IMR-90 (cell line): ENCODE measurements around the gene ZNF609. TPM values are rescaled to one million over a fixed set of nuclear protein-coding genes. Genes with fewer than 3 reads are reported as not detected.

Experiments used
- ATAC-seq: fragments of 200-7000 bp; cut with Tn5 transposase; 2 replicates; pipeline ENCODE4 v1.9.1; 2020; ENCODE audit warnings: low read depth, mild to moderate bottlenecking, moderate library complexity
- BruUV-seq: library from RNA; stranded (reverse); fragments of 400-500 nt; replicated peaks from 2 replicates; lab custom pipeline; 2021; lab: Mats Ljungman, UMichigan
- CTCF ChIA-PET: fragments of 300-600 bp; formaldehyde crosslinking; extraction: SDS; loops from one replicate; lab custom pipeline; 2021; ENCODE audit warnings: antibody characterized with exemption; lab: Yijun Ruan, JAX
- POLR2A ChIA-PET: fragments of 300-600 bp; sonication (Branson Sonifier 250); formaldehyde crosslinking; loops from one replicate; lab custom pipeline; 2022; ENCODE audit warnings: antibody characterized with exemption; ENCODE audit not compliant: unreplicated experiment; lab: Charles Lee
- DNase-seq: peaks from one replicate; pipeline ENCODE4 v3.0.0; 2013
- H2AFZ ChIP-seq: replicated peaks from 2 replicates; pipeline ENCODE3; 2013; ENCODE audit warnings: low read length, mild to moderate bottlenecking; ENCODE audit not compliant: poor library complexity
- H2AK5ac ChIP-seq: 2 replicates; pipeline ENCODE4 v1.6.1; 2013; ENCODE audit warnings: low read depth, low read length, inconsistent platforms
- H2AK9ac ChIP-seq: replicated peaks from 2 replicates; pipeline ENCODE3; 2013; ENCODE audit warnings: mild to moderate bottlenecking, low read depth, low read length, moderate library complexity; ENCODE audit not compliant: poor library complexity
- H2BK120ac ChIP-seq: 2 replicates; pipeline ENCODE4 v1.6.1; 2013; ENCODE audit warnings: low read depth, low read length, inconsistent platforms
- H2BK15ac ChIP-seq: 3 replicates; pipeline ENCODE4 v1.6.1; 2013; ENCODE audit warnings: low read depth, low read length, inconsistent platforms
- H2BK20ac ChIP-seq: 2 replicates; pipeline ENCODE4 v1.6.1; 2013; ENCODE audit warnings: low read depth, mild to moderate bottlenecking, inconsistent platforms, low read length, moderate library complexity
- H2BK5ac ChIP-seq: 2 replicates; pipeline ENCODE4 v1.6.1; 2013; ENCODE audit warnings: mild to moderate bottlenecking, low read depth, low read length, inconsistent platforms; ENCODE audit not compliant: poor library complexity, severe bottlenecking
- H3K14ac ChIP-seq: replicated peaks from 2 replicates; pipeline ENCODE4 v1.6.1; 2013; ENCODE audit warnings: low read depth, low read length, inconsistent platforms
- H3K18ac ChIP-seq: 2 replicates; pipeline ENCODE4 v1.6.1; 2013; ENCODE audit warnings: low read depth, low read length, control low read depth
- H3K23ac ChIP-seq: 2 replicates; pipeline ENCODE4 v1.6.1; 2013; ENCODE audit warnings: low read depth, low read length, inconsistent platforms
- H3K27ac ChIP-seq: 2 replicates; pipeline ENCODE4 v1.5.1; 2013; ENCODE audit warnings: mild to moderate bottlenecking, control low read depth, low read length; ENCODE audit not compliant: insufficient read depth
- H3K27me3 ChIP-seq: 2 replicates; pipeline ENCODE4 v1.6.1; 2013; ENCODE audit warnings: low read length; ENCODE audit not compliant: control insufficient read depth, insufficient read depth
- H3K36me3 ChIP-seq: 2 replicates; pipeline ENCODE4 v1.6.1; 2013; ENCODE audit warnings: low read length, mixed read lengths; ENCODE audit not compliant: control insufficient read depth, insufficient read depth
- H3K4ac ChIP-seq: 2 replicates; pipeline ENCODE4 v1.6.1; 2013; ENCODE audit warnings: low read depth, low read length, inconsistent platforms
- H3K4me1 ChIP-seq: 2 replicates; pipeline ENCODE4 v1.6.1; 2013; ENCODE audit warnings: low read length, mixed read lengths; ENCODE audit not compliant: control insufficient read depth, insufficient read depth
- H3K4me2 ChIP-seq: 2 replicates; pipeline ENCODE4 v1.6.1; 2013; ENCODE audit warnings: low read depth, mild to moderate bottlenecking, control low read depth, low read length, moderate library complexity
- H3K4me3 ChIP-seq: 2 replicates; pipeline ENCODE4 v1.5.1; 2013; ENCODE audit warnings: low read depth, mild to moderate bottlenecking, control low read depth, low read length, moderate library complexity; ENCODE audit not compliant: insufficient read depth
- H3K56ac ChIP-seq: 2 replicates; pipeline ENCODE4 v1.6.1; 2013; ENCODE audit warnings: low read length, inconsistent platforms; ENCODE audit not compliant: insufficient read depth; ENCODE audit errors: extremely low read depth
- H3K79me1 ChIP-seq, 2 experiments: 2 replicates each; pipeline ENCODE4 v1.6.1; 2013; ENCODE audit warnings: low read length in 2 of 2, inconsistent platforms in 1 of 2, low read depth in 1 of 2
- H3K9ac ChIP-seq: 2 replicates; pipeline ENCODE4 v1.6.1; 2013; ENCODE audit warnings: low read depth, low read length, control low read depth
- H3K9me1 ChIP-seq: 2 replicates; pipeline ENCODE4 v1.6.1; 2013; ENCODE audit warnings: low read length, inconsistent platforms; ENCODE audit not compliant: insufficient read depth
- H3K9me3 ChIP-seq: 2 replicates; pipeline ENCODE4 v1.6.1; 2013; ENCODE audit warnings: low read length; ENCODE audit not compliant: control insufficient read depth, insufficient read depth
- H4K20me1 ChIP-seq: 2 replicates; pipeline ENCODE4 v1.6.1; 2013; ENCODE audit warnings: low read length, inconsistent platforms; ENCODE audit not compliant: insufficient read depth
- H4K5ac ChIP-seq: 2 replicates; pipeline ENCODE4 v1.6.1; 2013; ENCODE audit warnings: mild to moderate bottlenecking, low read depth, low read length, control low read depth
- H4K8ac ChIP-seq, 2 experiments: 2 replicates each; pipeline ENCODE4 v1.6.1; 2013; ENCODE audit warnings: low read depth in 2 of 2, low read length in 2 of 2, control low read depth in 1 of 2, inconsistent platforms in 1 of 2
- H4K91ac ChIP-seq: 2 replicates; pipeline ENCODE4 v1.6.1; 2013; ENCODE audit warnings: low read depth, low read length, inconsistent platforms; ENCODE audit not compliant: insufficient read depth
- SMC3 ChIP-seq: fragments of 150-350 bp; IDR thresholded peaks from 2 replicates; pipeline ENCODE4 v1.6.1; 2016; ENCODE audit warnings: low read depth, mild to moderate bottlenecking, antibody characterized with exemption, low read length, moderate library complexity
- WGBS, 2 experiments: methylation state at CpG; one replicate each; pipeline versions ENCODE4 v1.1.5 to v1.1.7; 2013; ENCODE audit warnings: missing lambda C conversion rate in 2 of 2; ENCODE audit not compliant: insufficient read length in 1 of 2; ENCODE audit errors: extremely low coverage in 2 of 2; 5-methylcytosine and 5-hydroxymethylcytosine counted together
- dilution Hi-C: fragments of 300-500 bp; cut with HindIII; formaldehyde crosslinking; loops from one replicate; pipeline ENCODE4 v1.14.3; 2018; ENCODE audit warnings: low sequenced_read_pairs; ENCODE audit not compliant: unreplicated experiment
- in situ Hi-C: fragments of 300-500 bp; cut with MboI; formaldehyde crosslinking; loops from 3 replicates; pipeline ENCODE4 v1.14.3; 2019; ENCODE audit warnings: low sequenced_read_pairs, inconsistent platforms, mixed read lengths
- intact Hi-C: fragments of 100-400 bp; cut with micrococcal nuclease; formaldehyde crosslinking; loops from 2 replicates; pipeline ENCODE4 v1.10.0; 2022
- polyA plus RNA-seq, 3 experiments: library from polyadenylated mRNA; depleted of rRNA; stranded (reverse); fragments of >200 nt; gene quantifications; 2 replicates each; pipeline ENCODE4 v1.2.3, GENCODE V29; 2012; ENCODE audit warnings: low replicate concordance in 1 of 3
- total RNA-seq: library from RNA; depleted of rRNA; stranded (reverse); fragments of >200 nt; gene quantifications from 2 replicates; pipeline ENCODE4 v1.2.3, GENCODE V29; 2012

ZNF609 gene
- total and polyA plus RNA-seq, 2 of the 4 experiments (the other 2 are of a cell fraction) = 10.4 to 12.5 TPM

DNA sequence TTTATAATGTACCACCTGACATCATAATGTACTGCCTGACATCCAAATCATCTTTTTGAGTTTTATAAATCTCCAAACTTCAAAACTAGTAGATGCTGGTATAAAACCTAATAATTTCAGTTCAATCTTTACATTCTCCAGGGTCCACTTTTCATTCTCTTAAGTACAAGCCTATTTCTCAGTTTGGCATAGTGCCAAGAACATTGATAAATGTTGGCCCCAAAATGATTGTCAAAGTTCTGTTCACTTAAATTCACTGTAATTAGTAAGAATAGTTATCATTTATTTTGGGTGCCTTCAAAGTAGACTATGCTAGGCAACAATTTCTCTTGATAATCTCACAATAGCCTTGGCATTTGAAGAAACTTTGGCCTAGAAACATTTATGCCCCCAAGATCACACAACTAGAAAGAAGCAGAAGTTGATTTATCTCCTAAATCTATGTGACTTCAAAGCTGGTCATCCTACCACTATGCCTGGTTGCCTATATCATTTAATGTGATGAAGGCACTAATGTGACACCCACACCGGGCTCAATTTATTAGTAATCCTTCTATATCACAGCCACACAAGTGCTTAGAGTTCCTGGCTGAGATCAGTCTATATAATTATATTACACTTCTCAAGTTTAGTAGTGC lies 101.7 kb downstream of the ZNF609 start:
- H2BK5ac ChIP-seq = no peak overlapping the region
- dilution Hi-C loops (no loop called here), intact Hi-C loops (no loop called here), in situ Hi-C loops (no loop called here)
- no peak overlapping the region for H3K4ac ChIP-seq
- H2BK20ac ChIP-seq = no peak overlapping the region
- H3K18ac ChIP-seq = no peak overlapping the region
- no peak overlapping the region for H3K4me3 ChIP-seq
- no peak for ATAC-seq
- H3K9me3 ChIP-seq = no peaks in the 10 kb centered on the region
- peaks cover 43% of the 10 kb centered on the region for H4K20me1 ChIP-seq
- no peak overlapping the region for H2AK5ac ChIP-seq
- H4K5ac ChIP-seq = no peak overlapping the region
- no peak overlapping the region for H3K56ac ChIP-seq
- no peak overlapping the region for H2BK15ac ChIP-seq
- H2BK120ac ChIP-seq = no peak overlapping the region
- H3K4me1 ChIP-seq = peaks cover 4% of the 10 kb centered on the region
- peaks cover 19% of the 10 kb centered on the region for H3K9me1 ChIP-seq
- H4K8ac ChIP-seq = no peak overlapping the region
- no peak overlapping the region for H3K23ac ChIP-seq
- no peak overlapping the region for H4K91ac ChIP-seq
- H2AK9ac ChIP-seq = no peak overlapping the region
- TF ChIP-seq SMC3 = no peak
- CTCF ChIA-PET = no interaction called here
- no peak for DNase-seq
- H3K14ac ChIP-seq = no peak overlapping the region
- no TSS peak for BruUV-seq
- no peak overlapping the region for H3K9ac ChIP-seq
- no peak overlapping the region for H3K27ac ChIP-seq
- H3K27me3 ChIP-seq = no peaks in the 10 kb centered on the region
- POLR2A ChIA-PET = no interaction called here
- WGBS, 2 experiments = no CpG with 5 or more reads among the region's 1 CpG
- H3K79me1 ChIP-seq = peaks cover 21 to 76% of the 10 kb centered on the region in 2 experiments
- no peak overlapping the region for H2AFZ ChIP-seq
- H3K36me3 ChIP-seq = peaks cover 7% of the 10 kb centered on the region
- H3K4me2 ChIP-seq = no peak overlapping the region
